Stimulated activated naive CD4-positive, alpha-beta T cell treated with Interleukin-2 at 50 U/mL for 16 hours (primary cell): ENCODE results near the gene MFAP2.
"Not testable (repeated sequence)": the region's sequence is repeated elsewhere in the genome, so short reads cannot be mapped to it uniquely, and the experiment has no call there.

ENCODE experiments used
- DNase-seq: peaks from one replicate; lab custom pipeline; 2025; lab: John Stamatoyannopoulos, UW

The MFAP2 gene

GRCh38 chr1:16979475-16980327 is 719 bp downstream of the MFAP2 start:
- DNase-seq: no peak

GRCh38 chr1:16978567-16979474 is 1.6 kb downstream of the MFAP2 start:
- no peak for DNase-seq

GRCh38 chr1:16978139-16978538 is 2.3 kb downstream of the MFAP2 start:
- DNase-seq: no peak

GRCh38 chr1:16977377-16977776 is 3.0 kb downstream of the MFAP2 start:
- no peak for DNase-seq

- DNase-seq: no peak
Measured at GRCh38 chr1:16976966-16977365, 3.5 kb downstream of the MFAP2 start.

- DNase-seq: no peak
Measured at GRCh38 chr1:16975838-16976237, 4.6 kb downstream of the MFAP2 start.

- no peak for DNase-seq
Measured at GRCh38 chr1:16975211-16975610, 5.2 kb downstream of the MFAP2 start.

- no peak for DNase-seq
Measured at GRCh38 chr1:16973215-16973614, 7.2 kb downstream of the MFAP2 start.

GRCh38 chr1:16972189-16972895 is 8.1 kb downstream of the MFAP2 start:
- no peak for DNase-seq

GRCh38 chr1:16971341-16972188 is 8.9 kb downstream of the MFAP2 start:
- no peak for DNase-seq

- no peak for DNase-seq
Measured at GRCh38 chr1:16970132-16970910, 10.1 kb downstream of the MFAP2 start.

GRCh38 chr1:16969651-16970050 is 10.8 kb downstream of the MFAP2 start:
- no peak for DNase-seq

- DNase-seq: no peak
Measured at GRCh38 chr1:16969057-16969611, 11.3 kb downstream of the MFAP2 start.

- DNase-seq: no peak
Measured at GRCh38 chr1:16968372-16968771, 12.0 kb downstream of the MFAP2 start.

GRCh38 chr1:16967962-16968361 is 12.5 kb downstream of the MFAP2 start:
- DNase-seq: no peak

GRCh38 chr1:16967095-16967575 is 13.3 kb downstream of the MFAP2 start:
- DNase-seq: no peak

GRCh38 chr1:16966282-16966681 is 14.1 kb downstream of the MFAP2 start:
- DNase-seq: no peak

GRCh38 chr1:16965486-16966067 is 14.8 kb downstream of the MFAP2 start:
- DNase-seq: no peak

GRCh38 chr1:16964169-16964568 is 16.3 kb downstream of the MFAP2 start:
- not testable (repeated sequence) for DNase-seq
